HG03571 (cell line): ENCODE data around the gene KDM4D.
"Not testable (repeated sequence)": the region's sequence is repeated elsewhere in the genome, so short reads cannot be mapped to it uniquely, and the experiment has no call there.

Experiments used
- ATAC-seq: cut with Tn5 transposase; IDR thresholded peaks from one replicate; pipeline ENCODE4 v1.9.1; 2021; ENCODE audit not compliant: unreplicated experiment

The KDM4D gene

GRCh38 chr11:94956963-94957362, 16.5 kb upstream of the KDM4D start:
- no peak for ATAC-seq

GRCh38 chr11:94958121-94958696, 15.3 kb upstream of the KDM4D start:
- no peak for ATAC-seq

- ATAC-seq = no peak
Measured at GRCh38 chr11:94959179-94959578, 14.3 kb upstream of the KDM4D start.

GRCh38 chr11:94960488-94960887, 13.0 kb upstream of the KDM4D start:
- no peak for ATAC-seq

- no peak for ATAC-seq
Measured at GRCh38 chr11:94961255-94961654, 12.3 kb upstream of the KDM4D start.

GRCh38 chr11:94964934-94965333, 8.6 kb upstream of the KDM4D start:
- ATAC-seq = no peak

GRCh38 chr11:94968334-94968958, 5.1 kb upstream of the KDM4D start:
- no peak for ATAC-seq

GRCh38 chr11:94972700-94973098, 810 bp upstream of the KDM4D start:
- no peak for ATAC-seq

- no peak for ATAC-seq
Measured at GRCh38 chr11:94974178-94974577, 669 bp downstream of the KDM4D start.

- no peak for ATAC-seq
Measured at GRCh38 chr11:94975599-94975998, 2.1 kb downstream of the KDM4D start.

- ATAC-seq = no peak
Measured at GRCh38 chr11:94987378-94987777, 13.9 kb downstream of the KDM4D start.

- no peak for ATAC-seq
Measured at GRCh38 chr11:94988748-94989147, 15.2 kb downstream of the KDM4D start.

- no peak for ATAC-seq
Measured at GRCh38 chr11:94993400-94993943, 20.0 kb downstream of the KDM4D start.

GRCh38 chr11:94997437-94997836, 23.9 kb downstream of the KDM4D start:
- no peak for ATAC-seq

GRCh38 chr11:94998285-94998684, 24.8 kb downstream of the KDM4D start:
- no peak for ATAC-seq

- no peak for ATAC-seq
Measured at GRCh38 chr11:95003716-95004115, 30.2 kb downstream of the KDM4D start.

- no peak for ATAC-seq
Measured at GRCh38 chr11:95005642-95006041, 32.1 kb downstream of the KDM4D start.

GRCh38 chr11:95011376-95011775, 37.9 kb downstream of the KDM4D start:
- ATAC-seq = no peak

- ATAC-seq = no peak
Measured at GRCh38 chr11:95014184-95014821, 40.8 kb downstream of the KDM4D start.

GRCh38 chr11:95016139-95016538, 42.6 kb downstream of the KDM4D start:
- no peak for ATAC-seq

GRCh38 chr11:95021468-95021867, 48.0 kb downstream of the KDM4D start:
- ATAC-seq = not testable (repeated sequence)

GRCh38 chr11:95024958-95025357, 51.4 kb downstream of the KDM4D start, which contains the start of gene KDM4E:
KDM4E (plus strand) TSS chr11:95025258; CDS start chr11:95025558, 300 bp downstream.
- no peak for ATAC-seq
